Astrocyte (in vitro differentiated cells and primary cell): ENCODE data around the gene ZBTB45. TPM values are rescaled to one million over a fixed set of nuclear protein-coding genes. Genes with fewer than 3 reads are reported as not detected.
A peak's percentile ranks its signal among the peaks of the same experiment; 100 is the strongest.

Experiments
- DNase-seq: peaks from one replicate; pipeline ENCODE4 v3.0.0-alpha.2; 2010; ENCODE audit warnings: low read depth
- FAIRE-seq: peaks from 2 replicates; lab custom pipeline; 2011; peaks lifted over from hg19 to GRCh38; lab: Jason Lieb, UNC
- H2AFZ ChIP-seq: 2 replicates; pipeline ENCODE4 v1.6.0; 2012; ENCODE audit warnings: low read depth, low read length, inconsistent platforms
- H3K27ac ChIP-seq: 2 replicates; pipeline ENCODE4 v1.5.1; 2011; ENCODE audit warnings: low read depth, low read length, inconsistent platforms
- H3K27me3 ChIP-seq: 2 replicates; pipeline ENCODE4 v1.6.0; 2011; ENCODE audit warnings: low read length, inconsistent platforms; ENCODE audit not compliant: insufficient read depth
- H3K36me3 ChIP-seq: 2 replicates; pipeline ENCODE4 v1.5.1; 2011; ENCODE audit warnings: low read length, inconsistent platforms; ENCODE audit not compliant: insufficient read depth
- H3K4me1 ChIP-seq: 2 replicates; pipeline ENCODE4 v1.5.1; 2011; ENCODE audit warnings: low read length, inconsistent platforms; ENCODE audit not compliant: insufficient read depth
- H3K4me2 ChIP-seq: 2 replicates; pipeline ENCODE4 v1.6.0; 2012; ENCODE audit warnings: low read length, inconsistent platforms
- H3K4me3 ChIP-seq: 2 replicates; pipeline ENCODE4 v1.5.1; 2011; ENCODE audit warnings: low read depth, mild to moderate bottlenecking, low read length, inconsistent platforms; ENCODE audit not compliant: insufficient read depth
- H3K79me2 ChIP-seq: 2 replicates; pipeline ENCODE4 v1.6.0; 2012; ENCODE audit warnings: mild to moderate bottlenecking, low read length, inconsistent platforms; ENCODE audit not compliant: insufficient read depth
- H3K9ac ChIP-seq: 2 replicates; pipeline ENCODE4 v1.6.0; 2012; ENCODE audit warnings: mild to moderate bottlenecking, low read length, inconsistent platforms
- H3K9me3 ChIP-seq: 2 replicates; pipeline ENCODE4 v1.5.1; 2012; ENCODE audit warnings: low read depth, mild to moderate bottlenecking, low read length, inconsistent platforms; ENCODE audit not compliant: insufficient read depth
- H4K20me1 ChIP-seq: 2 replicates; pipeline ENCODE4 v1.6.0; 2012; ENCODE audit warnings: low read length, inconsistent platforms; ENCODE audit not compliant: insufficient read depth
- H3K27ac Mint-ChIP-seq: one replicate; pipeline ENCODE4 v1.8.0; 2021; ENCODE audit warnings: mild to moderate bottlenecking, mixed read lengths; ENCODE audit not compliant: unreplicated experiment
- H3K27me3 Mint-ChIP-seq: one replicate; pipeline ENCODE4 v1.8.0; 2021; ENCODE audit warnings: low read depth, mixed read lengths; ENCODE audit not compliant: unreplicated experiment
- H3K36me3 Mint-ChIP-seq: one replicate; pipeline ENCODE4 v1.8.0; 2021; ENCODE audit warnings: low read depth, mixed read lengths; ENCODE audit not compliant: unreplicated experiment
- H3K4me1 Mint-ChIP-seq: one replicate; pipeline ENCODE4 v1.8.0; 2021; ENCODE audit warnings: low read depth, mixed read lengths; ENCODE audit not compliant: unreplicated experiment
- H3K4me3 Mint-ChIP-seq: one replicate; pipeline ENCODE4 v1.8.0; 2021; ENCODE audit warnings: mild to moderate bottlenecking, moderate library complexity, mixed read lengths; ENCODE audit not compliant: unreplicated experiment
- H3K9me3 Mint-ChIP-seq: one replicate; pipeline ENCODE4 v1.8.0; 2021; ENCODE audit warnings: mild to moderate bottlenecking, mixed read lengths; ENCODE audit not compliant: unreplicated experiment
- EZH2 ChIP-seq: IDR thresholded peaks from 2 replicates; pipeline ENCODE4 v1.6.1; 2012; ENCODE audit warnings: mild to moderate bottlenecking, low read length, inconsistent platforms; ENCODE audit not compliant: insufficient read depth
- total RNA-seq: library from RNA; stranded (reverse); gene quantifications from 2 replicates; pipeline ENCODE4 v1.2.1, GENCODE V29; 2021
- TF ChIP-seq, protein P1 (sequence below): IDR thresholded peaks from 2 replicates; pipeline ENCODE4 v1.5.1; 2011; ENCODE audit warnings: low read depth, mild to moderate bottlenecking, inconsistent platforms, low read length, moderate library complexity; ENCODE audit not compliant: insufficient read depth

ZBTB45 gene
- total RNA-seq, 1 donor from 2014 or later = 16.3 TPM

DNA sequence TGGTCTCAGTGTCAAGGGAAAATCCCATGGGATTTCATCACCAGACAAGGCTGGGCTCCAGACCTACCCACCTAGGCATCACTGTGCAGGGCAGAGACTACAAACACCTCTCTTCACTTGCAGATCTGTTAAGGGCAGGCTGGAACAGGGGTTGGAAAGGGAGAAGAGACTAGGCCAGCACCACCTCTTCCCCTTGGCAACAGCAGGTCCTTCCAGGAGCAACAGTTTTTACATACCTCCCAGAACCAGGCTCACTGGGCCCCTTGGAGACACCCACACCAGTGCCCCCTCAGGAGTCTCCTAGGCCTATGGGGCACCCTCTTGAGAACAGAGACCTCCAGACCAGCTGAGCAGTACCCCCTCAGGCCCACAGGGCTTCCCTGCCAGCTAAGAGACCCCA, 41.3 kb upstream of the ZBTB45 start:
- Mint-ChIP-seq H3K4me1 (peaks cover 15% of the 10 kb centered on the region), H3K9me3 (peaks cover 2% of the 10 kb centered on the region), H3K4me3 (no peak overlapping the region), H3K36me3 (peaks cover 10% of the 10 kb centered on the region), H3K27me3 (no peaks in the 10 kb centered on the region), H3K27ac (no peak overlapping the region)
- no peak for FAIRE-seq
- Histone ChIP-seq H3K36me3 (peaks cover 5% of the 10 kb centered on the region), H3K4me3 (no peak overlapping the region), H2AFZ (no peak overlapping the region), H3K27ac (no peak overlapping the region), H3K4me1 (peaks cover 36% of the 10 kb centered on the region), H3K9me3 (no peaks in the 10 kb centered on the region), H3K4me2 (no peak overlapping the region), H3K9ac (no peak overlapping the region), H3K79me2 (peaks cover 25% of the 10 kb centered on the region), H4K20me1 (peaks cover 22% of the 10 kb centered on the region), H3K27me3 (peaks cover 10% of the 10 kb centered on the region)
- no peak for TF ChIP-seq EZH2
- no peak for DNase-seq

DNA sequence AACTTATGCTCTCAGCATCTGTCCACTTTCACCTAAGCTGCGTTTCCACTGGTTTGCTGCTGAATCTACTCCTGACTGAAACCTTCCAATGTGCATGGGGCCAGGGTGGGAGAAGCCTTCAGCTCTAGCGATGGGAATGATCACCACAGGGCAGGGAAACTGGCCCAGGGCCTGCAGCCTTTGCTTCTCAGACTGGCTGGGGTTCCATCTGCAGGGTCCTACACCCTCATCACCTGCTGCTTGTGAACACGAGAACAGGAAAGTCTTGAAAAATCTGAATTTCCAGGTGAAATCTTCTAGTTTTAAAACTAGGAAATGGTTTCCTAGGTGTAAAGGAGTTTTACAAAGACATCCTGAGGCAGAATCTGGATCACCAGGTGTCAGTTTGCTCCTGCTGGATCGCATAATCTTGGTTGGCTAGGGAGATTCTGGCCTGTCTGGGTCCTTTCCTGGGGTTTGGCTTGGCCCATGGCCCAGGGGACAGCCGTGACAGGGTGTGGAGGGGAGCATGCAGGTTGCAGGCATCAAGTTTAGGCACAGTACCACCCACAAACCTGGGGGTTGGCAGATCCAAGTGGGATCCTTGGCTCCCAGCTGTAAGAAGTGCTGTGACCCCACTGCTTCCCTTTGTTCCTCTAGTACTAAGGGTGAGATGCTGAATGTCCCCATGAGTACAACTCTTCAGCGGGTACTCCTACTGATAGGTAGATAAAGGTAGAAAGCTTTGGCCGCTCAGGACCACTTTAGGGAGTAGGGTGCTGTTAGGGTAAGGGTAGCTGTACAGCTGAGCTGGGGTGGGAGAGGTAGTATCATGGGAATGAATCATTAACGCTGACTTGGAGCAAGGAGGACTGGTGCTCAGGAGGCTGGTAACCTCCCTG, 40.6 kb upstream of the ZBTB45 start:
- H3K27me3 Mint-ChIP-seq = no peaks in the 10 kb centered on the region
- peaks cover 13% of the 10 kb centered on the region for H3K36me3 Mint-ChIP-seq
- H3K9ac ChIP-seq = peak overlapping the region; percentile 97
- peaks cover 2% of the 10 kb centered on the region for H3K9me3 Mint-ChIP-seq
- peak overlapping the region; percentile 97 for H3K27ac Mint-ChIP-seq
- peaks cover 5% of the 10 kb centered on the region for H3K36me3 ChIP-seq
- peak overlapping the region; percentile 98 for H3K4me2 ChIP-seq
- peak overlapping the region; percentile 84 for H2AFZ ChIP-seq
- H3K4me1 Mint-ChIP-seq = peaks cover 18% of the 10 kb centered on the region
- peaks cover 22% of the 10 kb centered on the region for H4K20me1 ChIP-seq
- peak overlapping the region; percentile 85 for H3K4me3 ChIP-seq
- no peak overlapping the region for H3K27ac ChIP-seq
- FAIRE-seq (no peak), DNase-seq (no peak)
- H3K9me3 ChIP-seq = no peaks in the 10 kb centered on the region
- H3K79me2 ChIP-seq = peaks cover 26% of the 10 kb centered on the region
- TF ChIP-seq, protein P1, sequence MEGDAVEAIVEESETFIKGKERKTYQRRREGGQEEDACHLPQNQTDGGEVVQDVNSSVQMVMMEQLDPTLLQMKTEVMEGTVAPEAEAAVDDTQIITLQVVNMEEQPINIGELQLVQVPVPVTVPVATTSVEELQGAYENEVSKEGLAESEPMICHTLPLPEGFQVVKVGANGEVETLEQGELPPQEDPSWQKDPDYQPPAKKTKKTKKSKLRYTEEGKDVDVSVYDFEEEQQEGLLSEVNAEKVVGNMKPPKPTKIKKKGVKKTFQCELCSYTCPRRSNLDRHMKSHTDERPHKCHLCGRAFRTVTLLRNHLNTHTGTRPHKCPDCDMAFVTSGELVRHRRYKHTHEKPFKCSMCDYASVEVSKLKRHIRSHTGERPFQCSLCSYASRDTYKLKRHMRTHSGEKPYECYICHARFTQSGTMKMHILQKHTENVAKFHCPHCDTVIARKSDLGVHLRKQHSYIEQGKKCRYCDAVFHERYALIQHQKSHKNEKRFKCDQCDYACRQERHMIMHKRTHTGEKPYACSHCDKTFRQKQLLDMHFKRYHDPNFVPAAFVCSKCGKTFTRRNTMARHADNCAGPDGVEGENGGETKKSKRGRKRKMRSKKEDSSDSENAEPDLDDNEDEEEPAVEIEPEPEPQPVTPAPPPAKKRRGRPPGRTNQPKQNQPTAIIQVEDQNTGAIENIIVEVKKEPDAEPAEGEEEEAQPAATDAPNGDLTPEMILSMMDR = no peak
- TF ChIP-seq EZH2 = no peak
- peak overlapping the region; percentile 93 for H3K4me3 Mint-ChIP-seq
- peaks cover 38% of the 10 kb centered on the region for H3K4me1 ChIP-seq
- H3K27me3 ChIP-seq = peaks cover 10% of the 10 kb centered on the region

DNA sequence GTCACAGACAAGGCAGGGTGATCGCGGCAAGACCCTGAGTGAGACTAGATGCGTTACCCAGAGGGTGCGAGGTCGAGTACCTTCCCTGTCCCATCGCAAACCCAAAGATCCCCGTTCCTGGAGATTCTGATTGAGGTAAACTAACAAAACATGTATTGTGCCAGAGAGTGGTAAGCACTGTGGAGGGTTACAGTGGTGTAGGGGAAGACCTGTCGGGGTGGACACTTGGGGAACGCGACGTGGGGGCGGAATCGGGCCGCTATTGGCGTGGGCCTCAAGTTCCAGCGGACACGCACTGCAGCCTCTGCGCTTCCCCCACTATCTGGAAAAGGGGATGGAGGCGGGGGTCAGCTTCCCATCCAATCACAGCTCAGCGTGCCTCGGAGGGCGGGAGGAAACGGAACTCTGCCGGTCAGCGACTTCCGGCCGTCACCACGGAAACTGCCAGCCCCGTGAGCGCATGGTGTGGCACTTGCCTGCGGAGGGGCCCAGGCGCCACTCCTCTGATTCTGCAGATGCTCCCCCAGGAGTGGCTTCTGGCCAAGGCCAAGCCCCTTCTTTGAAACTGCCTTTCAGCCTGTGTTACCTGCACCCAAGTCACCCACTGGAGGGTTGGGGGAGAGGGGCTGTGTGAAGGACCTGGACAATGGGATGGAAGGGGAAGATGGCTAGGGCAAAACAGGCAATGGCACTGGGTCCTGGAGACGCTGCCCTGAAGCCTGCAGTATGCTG, 39.8 kb upstream of the ZBTB45 start:
- DNase-seq = peak; percentile 86
- H4K20me1 ChIP-seq = peaks cover 22% of the 10 kb centered on the region
- Mint-ChIP-seq H3K9me3 (peaks cover 2% of the 10 kb centered on the region), H3K36me3 (peaks cover 11% of the 10 kb centered on the region), H3K27ac (peak overlapping the region; percentile 97), H3K4me1 (peaks cover 22% of the 10 kb centered on the region), H3K4me3 (peak overlapping the region; percentile 93), H3K27me3 (no peaks in the 10 kb centered on the region)
- peaks cover 40% of the 10 kb centered on the region for H3K4me1 ChIP-seq
- peak overlapping the region; percentile 85 for H3K4me3 ChIP-seq
- peak overlapping the region; percentile 84 for H2AFZ ChIP-seq
- H3K36me3 ChIP-seq = peaks cover 5% of the 10 kb centered on the region
- no peak for TF ChIP-seq EZH2
- TF ChIP-seq, protein P1 = no peak
- peak overlapping the region; percentile 97 for H3K9ac ChIP-seq
- peaks cover 26% of the 10 kb centered on the region for H3K79me2 ChIP-seq
- H3K27me3 ChIP-seq = peaks cover 10% of the 10 kb centered on the region
- peak overlapping the region; percentile 98 for H3K4me2 ChIP-seq
- H3K9me3 ChIP-seq = no peaks in the 10 kb centered on the region
- FAIRE-seq = peak; percentile 87
- peak overlapping the region; percentile 97 for H3K27ac ChIP-seq
